Femur (tissue), 1 donor: ENCODE measurements around the gene DLG2.

ENCODE experiments used
- DNase-seq: peaks from one replicate; pipeline ENCODE4 v3.0.0-alpha.2; 2017

Gene DLG2

DNA sequence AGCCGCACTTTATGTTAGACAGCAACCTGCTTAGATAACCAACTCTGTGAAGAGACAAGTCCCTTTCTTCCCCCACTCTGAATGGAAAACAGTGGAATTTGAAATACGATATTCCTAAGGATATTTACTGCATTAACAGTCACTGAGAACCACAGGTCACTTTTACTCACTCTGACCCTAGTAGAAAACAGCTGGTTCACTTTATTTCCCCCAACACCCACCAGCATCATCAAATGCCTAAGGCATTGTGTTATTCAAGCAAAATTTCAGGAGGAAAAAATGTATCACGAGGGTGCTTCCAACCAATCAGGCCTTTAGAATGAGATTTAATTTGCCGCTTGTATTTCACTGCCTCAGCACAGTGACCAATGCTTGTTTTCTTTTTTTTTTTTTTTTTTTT, 1206.9 kb downstream of the DLG2 start:
- no peak for DNase-seq

GRCh38 chr11:84419616-84420015, 1207.5 kb downstream of the DLG2 start:
- no peak for DNase-seq

DNA sequence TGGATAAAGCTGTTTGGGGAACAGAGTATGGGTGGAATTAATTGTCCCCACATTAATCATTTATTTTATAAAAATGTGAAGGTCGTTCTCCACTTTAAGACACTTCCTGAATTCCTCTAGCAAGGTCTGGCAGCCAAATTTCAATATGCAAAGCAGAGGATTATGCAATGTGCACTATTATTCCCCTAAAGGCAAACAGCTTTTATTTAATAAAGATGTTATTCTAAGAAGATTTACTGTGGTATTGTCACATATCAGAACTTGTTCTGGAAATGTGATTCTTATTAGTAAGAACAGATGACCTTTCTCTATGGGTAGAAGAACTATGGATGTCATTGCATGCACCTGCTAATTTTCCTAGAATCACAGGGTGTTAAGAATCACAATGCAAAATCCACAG, 1212.2 kb downstream of the DLG2 start:
- DNase-seq = no peak

DNA sequence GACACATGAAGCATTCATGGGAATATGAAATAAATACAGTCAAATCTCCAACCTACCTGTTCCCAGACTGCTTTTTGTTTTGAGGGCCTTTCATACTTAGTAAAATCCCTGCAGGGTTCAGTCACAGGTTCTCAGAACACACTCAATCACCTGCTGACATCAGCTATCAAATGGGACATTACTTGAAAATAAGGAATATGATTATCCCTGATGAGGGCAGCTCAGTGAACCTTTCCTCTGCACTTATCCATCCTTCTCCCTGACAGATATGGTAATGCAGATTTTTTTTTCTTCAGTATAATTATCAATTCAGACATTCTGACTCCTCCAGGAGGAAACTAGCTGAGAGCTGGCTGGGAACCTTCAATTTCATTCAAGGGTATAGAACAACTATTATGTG, 1213.6 kb downstream of the DLG2 start:
- no peak for DNase-seq

DNA sequence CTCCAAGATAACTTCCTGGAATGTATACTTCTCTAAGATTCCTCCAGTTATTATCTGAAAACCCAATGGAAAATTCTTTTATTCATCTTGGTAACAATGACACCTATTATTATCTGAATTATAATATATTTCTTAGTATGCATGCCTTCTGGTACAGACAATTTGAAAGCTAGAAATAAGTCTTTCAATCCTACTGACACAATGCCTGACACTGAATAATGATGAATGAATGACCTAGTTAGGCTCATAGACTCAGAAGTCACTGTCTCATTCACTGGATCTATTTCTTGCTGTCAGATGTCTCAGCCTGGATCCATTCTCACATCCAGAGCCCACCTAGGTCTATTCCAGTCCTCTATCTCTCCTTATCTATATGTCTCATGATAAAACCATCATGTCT, 1214.3 kb downstream of the DLG2 start:
- DNase-seq = no peak

- no peak for DNase-seq
Measured at GRCh38 chr11:84408946-84409411, 1218.2 kb downstream of the DLG2 start.

- DNase-seq = no peak
Measured at GRCh38 chr11:84407091-84407490, 1220.1 kb downstream of the DLG2 start.

DNA sequence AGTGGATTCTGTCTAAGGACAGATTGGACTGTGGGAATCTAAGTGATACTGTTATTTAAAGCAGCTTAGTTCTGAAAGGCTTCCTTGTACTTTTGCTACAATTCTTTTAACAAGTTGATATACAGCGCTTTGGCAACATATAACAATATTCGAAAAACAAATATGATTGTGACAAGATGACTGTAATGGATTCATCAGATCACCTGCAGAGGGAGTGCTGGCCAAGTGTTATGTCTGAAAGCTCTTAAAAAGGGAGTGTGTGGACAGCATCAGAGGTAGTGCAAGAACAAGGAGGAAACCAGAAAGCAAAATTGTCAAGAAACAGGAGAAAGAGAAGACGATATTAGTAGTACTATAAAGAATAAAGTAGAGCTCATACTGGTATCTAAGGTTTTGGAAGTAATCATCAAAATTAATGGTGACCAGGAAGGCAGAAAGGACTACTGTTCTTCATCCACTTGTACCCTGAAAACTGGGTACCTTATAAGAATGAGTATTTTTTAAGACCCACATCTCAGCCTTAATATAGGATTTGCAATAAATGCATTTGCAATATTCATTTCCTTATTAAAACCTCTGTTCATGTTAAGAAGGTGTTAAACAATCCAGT, 1229.0 kb downstream of the DLG2 start:
- no peak for DNase-seq

DNA sequence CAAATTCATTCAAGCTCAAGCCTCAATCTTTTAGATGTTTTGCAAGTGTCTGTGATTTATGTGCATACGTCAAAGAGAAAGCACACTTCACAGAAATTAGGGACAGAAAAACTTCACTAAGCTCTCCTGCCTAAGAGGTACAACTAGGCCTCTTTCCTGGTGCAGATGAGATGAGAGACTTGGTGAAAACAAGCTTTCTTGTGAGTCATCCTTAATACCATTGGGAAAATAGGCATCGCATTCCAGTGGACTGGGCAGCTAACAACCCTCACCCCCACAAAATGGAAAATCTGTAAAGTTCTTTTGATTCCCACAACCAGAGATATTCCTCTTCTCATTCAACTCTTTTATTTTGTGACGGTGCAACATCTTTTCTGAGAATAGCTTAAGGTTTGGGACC, 1230.6 kb downstream of the DLG2 start:
- DNase-seq = no peak

- DNase-seq = no peak
Measured at GRCh38 chr11:84390441-84391078, 1236.6 kb downstream of the DLG2 start.

DNA sequence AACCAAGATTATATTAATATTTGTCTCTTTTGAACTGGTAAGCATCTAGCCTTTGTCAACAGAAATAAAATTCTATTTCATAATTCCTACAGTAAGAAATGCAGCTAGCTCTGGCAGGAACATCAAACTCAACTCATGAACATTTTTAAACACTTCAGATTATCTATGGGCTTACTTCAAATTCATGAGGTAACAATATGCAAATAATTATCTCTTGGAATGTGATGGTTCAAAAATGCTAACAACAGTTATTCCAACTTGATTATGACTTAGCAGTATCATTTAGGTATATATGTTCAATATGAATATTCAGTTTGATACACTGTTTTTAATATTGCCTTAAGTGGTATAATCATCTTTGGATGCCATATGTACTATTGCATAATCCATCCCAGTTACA, 1237.4 kb downstream of the DLG2 start:
- no peak for DNase-seq

GRCh38 chr11:84384731-84385130, 1242.4 kb downstream of the DLG2 start:
- peak; percentile 54 for DNase-seq

DNA sequence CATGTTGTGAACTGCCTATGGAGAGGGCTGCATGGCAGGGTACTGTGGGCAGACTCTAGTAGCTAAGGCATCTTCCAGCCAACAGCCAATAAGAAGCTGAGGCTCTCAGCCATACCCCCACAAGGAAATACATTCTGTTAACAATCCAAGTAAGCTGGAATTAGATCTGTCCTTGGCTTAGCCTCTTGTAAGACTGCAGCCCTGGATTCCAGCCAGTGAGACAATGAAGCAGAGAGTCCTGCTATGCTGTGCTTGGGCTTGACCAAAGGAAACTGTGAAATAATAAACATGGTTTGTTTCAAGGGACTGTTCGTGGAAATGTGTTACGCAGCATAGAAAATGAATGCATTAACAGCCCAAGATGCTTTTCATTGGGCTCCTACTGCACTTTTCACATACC, 1243.6 kb downstream of the DLG2 start:
- DNase-seq = peak; percentile 25

DNA sequence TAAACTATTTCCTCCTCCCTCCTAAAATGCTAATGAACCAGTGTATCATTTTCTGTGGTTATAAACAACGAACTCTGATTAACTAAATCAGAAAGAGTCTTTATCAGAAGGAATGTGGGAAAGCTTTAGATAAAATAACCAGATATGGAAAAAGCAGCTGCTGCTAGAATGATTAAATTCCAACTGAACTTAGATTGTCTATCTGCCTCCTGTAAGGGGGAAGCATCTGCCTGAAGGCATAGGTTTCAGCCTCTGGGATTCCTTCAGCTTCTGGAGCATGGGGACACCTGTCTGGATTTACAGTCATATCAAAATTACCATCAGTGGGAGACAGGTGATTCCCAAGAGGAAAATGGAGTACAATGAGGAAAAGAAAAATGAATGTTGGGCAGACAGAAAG, 1245.5 kb downstream of the DLG2 start:
- no peak for DNase-seq

DNA sequence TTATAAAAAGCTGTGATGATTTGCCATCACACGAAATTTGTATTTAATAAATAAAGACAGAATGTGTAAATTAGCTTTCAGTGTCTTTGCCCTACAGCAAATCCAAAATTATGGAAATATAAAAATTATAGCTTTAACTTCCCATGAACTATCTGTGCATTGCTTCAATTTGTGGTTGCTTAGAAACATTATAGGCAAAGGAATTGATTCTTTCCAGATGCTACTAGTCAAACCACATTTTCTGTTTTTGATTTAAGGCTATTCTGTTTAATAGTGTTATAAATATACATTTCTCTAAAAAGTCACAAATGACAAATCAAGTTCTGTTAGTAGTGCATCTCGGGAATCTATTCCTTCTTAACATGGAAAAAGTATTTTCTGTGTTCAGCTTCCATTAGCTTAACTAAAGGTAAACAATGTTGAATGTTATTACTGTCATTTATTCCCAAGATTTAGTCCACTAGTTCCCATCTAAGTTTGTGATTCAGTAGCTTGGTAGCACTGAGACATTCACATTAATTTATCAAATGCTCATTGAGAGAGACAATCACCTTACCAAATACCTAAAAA, 1254.7 kb downstream of the DLG2 start:
- no peak for DNase-seq

GRCh38 chr11:84358034-84358433, 1269.1 kb downstream of the DLG2 start:
- no peak for DNase-seq

DNA sequence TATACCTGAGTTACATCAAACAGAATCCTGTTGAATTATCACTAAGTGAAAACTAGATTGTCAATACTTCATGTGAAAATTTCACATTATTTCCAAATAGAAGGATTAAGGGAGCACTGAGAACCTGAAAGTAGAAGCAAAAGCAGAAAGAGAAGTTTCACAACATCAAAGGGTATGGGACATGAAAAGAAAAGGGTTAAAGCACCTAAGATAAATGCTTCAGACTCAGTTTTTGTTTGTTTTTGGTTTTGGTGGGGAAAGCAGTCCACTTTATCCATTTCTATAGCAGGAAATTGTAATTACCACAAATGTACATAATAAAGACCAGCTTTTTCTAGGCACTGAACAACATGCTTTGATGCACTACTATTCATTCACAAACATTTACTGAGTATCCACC, 1271.2 kb downstream of the DLG2 start:
- no peak for DNase-seq

GRCh38 chr11:84345597-84345996, 1281.5 kb downstream of the DLG2 start:
- no peak for DNase-seq

GRCh38 chr11:84345027-84345426, 1282.1 kb downstream of the DLG2 start:
- no peak for DNase-seq

GRCh38 chr11:84339796-84340195, 1287.3 kb downstream of the DLG2 start:
- no peak for DNase-seq

DNA sequence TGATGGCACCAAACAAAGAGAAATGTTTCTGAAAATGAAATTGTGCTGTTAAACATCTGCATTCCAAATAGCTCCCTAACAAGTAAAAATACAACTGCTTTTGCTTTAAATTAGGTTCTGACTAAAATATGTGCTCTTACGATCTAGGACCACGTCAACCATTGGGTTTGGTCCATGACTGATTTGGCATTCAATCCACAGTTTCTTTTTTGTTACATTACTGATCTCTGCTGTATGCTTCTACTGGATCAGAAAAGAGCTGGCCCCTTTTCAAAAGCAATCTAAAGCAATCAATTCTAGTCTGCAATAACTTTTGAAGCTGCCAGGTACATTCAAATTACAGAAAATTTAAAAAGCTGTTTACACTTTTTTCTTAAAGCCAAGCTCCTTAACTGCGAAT, 1293.9 kb downstream of the DLG2 start:
- peak; percentile 32 for DNase-seq

DNA sequence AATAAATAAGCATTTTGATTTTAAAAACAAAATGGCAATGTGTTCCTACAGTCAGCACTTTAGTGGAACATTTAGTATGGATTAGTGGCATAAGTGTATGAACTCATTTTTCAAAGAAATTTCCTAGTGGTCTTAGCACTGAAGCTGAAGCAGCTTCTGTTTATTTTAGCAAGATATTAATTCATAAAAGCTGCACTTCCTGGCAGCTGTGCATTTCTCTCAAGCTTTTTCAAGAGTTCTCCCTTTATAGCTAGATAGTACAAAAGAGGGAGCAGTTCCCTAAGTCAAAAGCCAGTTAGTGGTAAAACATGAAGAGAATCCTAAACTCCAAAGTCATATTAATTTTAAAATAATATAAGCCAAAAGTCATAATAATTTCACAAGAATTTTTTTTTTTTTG, 1304.9 kb downstream of the DLG2 start:
- DNase-seq = no peak

GRCh38 chr11:84319863-84320262, 1307.3 kb downstream of the DLG2 start:
- no peak for DNase-seq

DNA sequence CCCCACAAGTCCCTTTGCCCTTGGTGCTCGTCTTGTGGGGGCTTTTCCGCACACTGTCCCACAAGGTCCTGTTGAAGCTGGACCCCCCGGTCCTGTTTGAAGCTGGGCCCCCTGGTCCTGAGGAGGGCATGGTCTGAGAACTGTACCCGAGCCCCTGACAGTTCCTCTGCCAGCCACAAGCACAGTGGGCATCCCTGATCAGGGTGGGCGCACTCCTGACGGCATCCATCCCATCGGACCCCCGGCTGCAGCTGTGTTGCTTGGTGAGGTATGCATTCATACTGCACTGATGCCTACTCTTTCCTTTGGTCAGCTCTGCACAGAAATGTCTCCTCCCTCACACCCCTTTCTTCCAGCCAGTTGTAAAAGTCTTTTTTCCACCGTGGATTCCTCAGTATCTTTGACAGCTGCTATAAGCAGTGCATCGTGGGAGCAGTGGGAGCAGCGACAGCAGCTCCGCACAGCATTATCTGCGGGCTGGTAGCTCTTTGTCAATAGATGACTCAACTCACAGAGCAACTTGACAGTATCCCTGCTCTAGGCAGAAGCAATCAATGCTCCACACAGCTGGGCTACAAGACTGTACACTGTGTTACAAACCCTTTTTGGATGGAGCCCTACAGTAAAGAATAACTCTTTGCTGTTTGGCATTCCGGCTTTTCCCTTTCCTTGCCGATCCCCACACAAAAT, 1310.1 kb downstream of the DLG2 start:
- peak; percentile 29 for DNase-seq
